Measurements from ENCODE around the gene EPGN. TPM values are rescaled to one million over a fixed set of nuclear protein-coding genes. Genes with fewer than 3 reads are reported as not detected.

The EPGN gene
- total and polyA plus RNA-seq, 10 donors, result 0.05 to 1.2 (median 0.46) TPM; not detected in 7

GRCh38 chr4:74314944-74315343, 6.7 kb downstream of the EPGN start:
- H3K4me3 ChIP-seq, result no peak overlapping the region
- 70 to 84% (median 78%) methylated on average over 2 of the region's 2 CpGs for WGBS, 5 donors
- TF ChIP-seq CTCF (IDR thresholded peaks at IDR 0.05 in 8 of 11, conservative IDR thresholded peaks at IDR 0.05 in 3 of 11) (no peak), POLR2A (IDR thresholded peaks at IDR 0.05) (no peak), POLR2AphosphoS5 (IDR thresholded peaks at IDR 0.05) (no peak)
- H3K27ac ChIP-seq, result no peak overlapping the region
- H3K9me3 ChIP-seq, result no peaks in the 10 kb centered on the region
- H3K4me1 ChIP-seq, result no peaks in the 10 kb centered on the region
- no peaks in the 10 kb centered on the region for H3K27me3 ChIP-seq (replicated peaks in 1 of 7)
- no peak for DNase-seq
- no peaks in the 10 kb centered on the region for H3K36me3 ChIP-seq
- intact Hi-C loops (cut with DNase I; ENCODE audit: low total_unique reads), result loop anchor here (5.0 kb wide), 1 partner anchor 88 kb away; no protein-coding TSS in a partner anchor

- 57 to 72% (median 62%) methylated on average over 5 of the region's 5 CpGs for WGBS, 5 donors
Measured at GRCh38 chr4:74315376-74315775, 7.1 kb downstream of the EPGN start.

GRCh38 chr4:74316397-74316796, 8.1 kb downstream of the EPGN start:
- Histone ChIP-seq H3K4me1 (peaks cover 0 to 4% (median 0%) of the 10 kb centered on the region in 6 donors), H3K27ac (no peak overlapping the region), H3K4me3 (no peak overlapping the region), H3K27me3 (replicated peaks in 1 of 7) (no peaks in the 10 kb centered on the region), H3K36me3 (no peaks in the 10 kb centered on the region), H3K9me3 (no peaks in the 10 kb centered on the region)
- no peak for DNase-seq
- intact Hi-C loops (cut with DNase I; ENCODE audit: low total_unique reads), result no loop called here
- TF ChIP-seq CTCF (IDR thresholded peaks at IDR 0.05 in 8 of 11, conservative IDR thresholded peaks at IDR 0.05 in 3 of 11), result no peak
- TF ChIP-seq POLR2AphosphoS5 (IDR thresholded peaks at IDR 0.05), result no peak
- TF ChIP-seq POLR2A (IDR thresholded peaks at IDR 0.05), result no peak
- 24 to 39% (median 38%) methylated on average over 2 of the region's 2 CpGs for WGBS, 5 donors

More at GRCh38 chr4:74315376-74315775, 7.1 kb downstream of the EPGN start:
- no peaks in the 10 kb centered on the region for H3K27me3 ChIP-seq (replicated peaks in 1 of 7)
- intact Hi-C loops (cut with DNase I; ENCODE audit: low total_unique reads), result no loop called here
- H3K36me3 ChIP-seq, result no peaks in the 10 kb centered on the region
- no peak for DNase-seq
- TF ChIP-seq CTCF (IDR thresholded peaks at IDR 0.05 in 8 of 11, conservative IDR thresholded peaks at IDR 0.05 in 3 of 11) (no peak), POLR2AphosphoS5 (IDR thresholded peaks at IDR 0.05) (no peak), POLR2A (IDR thresholded peaks at IDR 0.05) (no peak)
- H3K4me3 ChIP-seq, result no peak overlapping the region
- peaks cover 0 to 2% (median 0%) of the 10 kb centered on the region in 6 donors for H3K4me1 ChIP-seq
- H3K9me3 ChIP-seq, result no peaks in the 10 kb centered on the region
- H3K27ac ChIP-seq, result no peak overlapping the region

- Histone ChIP-seq H3K27ac (no peak overlapping the region), H3K36me3 (no peaks in the 10 kb centered on the region), H3K9me3 (no peaks in the 10 kb centered on the region), H3K27me3 (replicated peaks in 1 of 7) (no peaks in the 10 kb centered on the region), H3K4me3 (no peak overlapping the region), H3K4me1 (peaks cover 0 to 4% (median 0%) of the 10 kb centered on the region in 6 donors)
- no peak for DNase-seq
- intact Hi-C loops (cut with DNase I; ENCODE audit: low total_unique reads), result no loop called here
- WGBS, 5 donors, result 61 to 85% (median 72%) methylated on average over 3 of the region's 3 CpGs
- TF ChIP-seq POLR2AphosphoS5 (IDR thresholded peaks at IDR 0.05), result no peak
- no peak for TF ChIP-seq POLR2A (IDR thresholded peaks at IDR 0.05)
- no peak for TF ChIP-seq CTCF (IDR thresholded peaks at IDR 0.05 in 8 of 11, conservative IDR thresholded peaks at IDR 0.05 in 3 of 11)
Measured at GRCh38 chr4:74317616-74318246, 9.5 kb downstream of the EPGN start.
